SK-N-SH (cell line): ENCODE data around the gene MAPKAP1.

Source experiments
- EP300 ChIP-seq, 2 experiments: IDR thresholded peaks; 2 replicates each; pipeline versions ENCODE4 v1.4.0 to v1.6.1; 2012; ENCODE audit warnings: borderline replicate concordance in 1 of 2, low read depth in 1 of 2, low read length in 1 of 2
- EZH2phosphoT487 ChIP-seq: fragments of 200-600 bp; sonication (generic); IDR thresholded peaks from 2 replicates; pipeline ENCODE4 v1.6.1; 2017; ENCODE audit warnings: low read depth, mixed run types, mild to moderate bottlenecking, antibody characterized with exemption, moderate library complexity, borderline replicate concordance
- FOXM1 ChIP-seq: IDR thresholded peaks from 2 replicates; pipeline ENCODE4 v1.4.0; 2012; ENCODE audit warnings: low read depth, mild to moderate bottlenecking
- JUND ChIP-seq: IDR thresholded peaks from 2 replicates; pipeline ENCODE4 v1.4.0; 2012
- MEF2A ChIP-seq: IDR thresholded peaks from 2 replicates; pipeline ENCODE4 v1.4.0; 2012; ENCODE audit warnings: low read depth, borderline replicate concordance
- POLR2AphosphoS5 ChIP-seq: IDR thresholded peaks from 2 replicates; pipeline ENCODE4 v1.6.1; 2012; ENCODE audit warnings: low read depth, low read length
- RCOR1 ChIP-seq: fragments of 150-350 bp; IDR thresholded peaks from 2 replicates; pipeline ENCODE4 v1.6.1; 2017; ENCODE audit warnings: antibody characterized with exemption, low read length
- TAF1 ChIP-seq: IDR thresholded peaks from 2 replicates; pipeline ENCODE4 v1.6.1; 2012; ENCODE audit warnings: low read depth, mild to moderate bottlenecking, low read length, moderate library complexity, borderline replicate concordance
- TEAD4 ChIP-seq: IDR thresholded peaks from 2 replicates; pipeline ENCODE4 v1.4.0; 2012; ENCODE audit warnings: mild to moderate bottlenecking, borderline replicate concordance; ENCODE audit not compliant: insufficient read depth
- TF ChIP-seq, protein P1 (sequence below): IDR thresholded peaks from 2 replicates; pipeline ENCODE4 v1.6.1; 2012; ENCODE audit warnings: mild to moderate bottlenecking, low read depth, low read length, moderate library complexity
- TF ChIP-seq, protein P2 (sequence below): fragments of 200-600 bp; sonication (generic); IDR thresholded peaks from 2 replicates; pipeline ENCODE4 v1.6.1; 2017; ENCODE audit warnings: antibody characterized with exemption, mild to moderate bottlenecking, moderate library complexity
- TF ChIP-seq, protein P3 (sequence below): fragments of 150-350 bp; IDR thresholded peaks from 2 replicates; pipeline ENCODE4 v1.6.1; 2017; ENCODE audit warnings: antibody characterized with exemption, low read length, low read depth, borderline replicate concordance

DNA sequence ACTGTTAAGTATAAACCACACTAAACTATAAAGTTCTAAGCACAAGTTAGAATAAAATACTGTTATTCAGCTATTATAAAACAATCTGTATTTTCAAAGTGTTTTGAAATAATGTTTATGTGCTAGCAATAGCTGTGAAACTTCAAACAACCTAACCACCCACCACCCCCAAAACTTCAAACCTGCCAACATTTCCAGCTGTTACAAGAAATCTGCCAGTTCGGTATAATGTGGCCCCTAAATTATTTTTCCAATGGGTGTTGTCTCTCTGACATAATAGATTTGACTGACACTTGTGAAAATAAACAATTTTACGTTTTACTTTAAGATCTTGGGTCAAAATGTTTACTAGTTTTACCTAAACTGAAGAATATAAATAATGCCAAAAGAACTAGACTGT lies 24.7 kb downstream of the MAPKAP1 start:
- TF ChIP-seq TAF1, result no peak
- TF ChIP-seq, protein P1, sequence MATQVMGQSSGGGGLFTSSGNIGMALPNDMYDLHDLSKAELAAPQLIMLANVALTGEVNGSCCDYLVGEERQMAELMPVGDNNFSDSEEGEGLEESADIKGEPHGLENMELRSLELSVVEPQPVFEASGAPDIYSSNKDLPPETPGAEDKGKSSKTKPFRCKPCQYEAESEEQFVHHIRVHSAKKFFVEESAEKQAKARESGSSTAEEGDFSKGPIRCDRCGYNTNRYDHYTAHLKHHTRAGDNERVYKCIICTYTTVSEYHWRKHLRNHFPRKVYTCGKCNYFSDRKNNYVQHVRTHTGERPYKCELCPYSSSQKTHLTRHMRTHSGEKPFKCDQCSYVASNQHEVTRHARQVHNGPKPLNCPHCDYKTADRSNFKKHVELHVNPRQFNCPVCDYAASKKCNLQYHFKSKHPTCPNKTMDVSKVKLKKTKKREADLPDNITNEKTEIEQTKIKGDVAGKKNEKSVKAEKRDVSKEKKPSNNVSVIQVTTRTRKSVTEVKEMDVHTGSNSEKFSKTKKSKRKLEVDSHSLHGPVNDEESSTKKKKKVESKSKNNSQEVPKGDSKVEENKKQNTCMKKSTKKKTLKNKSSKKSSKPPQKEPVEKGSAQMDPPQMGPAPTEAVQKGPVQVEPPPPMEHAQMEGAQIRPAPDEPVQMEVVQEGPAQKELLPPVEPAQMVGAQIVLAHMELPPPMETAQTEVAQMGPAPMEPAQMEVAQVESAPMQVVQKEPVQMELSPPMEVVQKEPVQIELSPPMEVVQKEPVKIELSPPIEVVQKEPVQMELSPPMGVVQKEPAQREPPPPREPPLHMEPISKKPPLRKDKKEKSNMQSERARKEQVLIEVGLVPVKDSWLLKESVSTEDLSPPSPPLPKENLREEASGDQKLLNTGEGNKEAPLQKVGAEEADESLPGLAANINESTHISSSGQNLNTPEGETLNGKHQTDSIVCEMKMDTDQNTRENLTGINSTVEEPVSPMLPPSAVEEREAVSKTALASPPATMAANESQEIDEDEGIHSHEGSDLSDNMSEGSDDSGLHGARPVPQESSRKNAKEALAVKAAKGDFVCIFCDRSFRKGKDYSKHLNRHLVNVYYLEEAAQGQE, result no peak
- TF ChIP-seq RCOR1, result no peak
- TF ChIP-seq, protein P2, sequence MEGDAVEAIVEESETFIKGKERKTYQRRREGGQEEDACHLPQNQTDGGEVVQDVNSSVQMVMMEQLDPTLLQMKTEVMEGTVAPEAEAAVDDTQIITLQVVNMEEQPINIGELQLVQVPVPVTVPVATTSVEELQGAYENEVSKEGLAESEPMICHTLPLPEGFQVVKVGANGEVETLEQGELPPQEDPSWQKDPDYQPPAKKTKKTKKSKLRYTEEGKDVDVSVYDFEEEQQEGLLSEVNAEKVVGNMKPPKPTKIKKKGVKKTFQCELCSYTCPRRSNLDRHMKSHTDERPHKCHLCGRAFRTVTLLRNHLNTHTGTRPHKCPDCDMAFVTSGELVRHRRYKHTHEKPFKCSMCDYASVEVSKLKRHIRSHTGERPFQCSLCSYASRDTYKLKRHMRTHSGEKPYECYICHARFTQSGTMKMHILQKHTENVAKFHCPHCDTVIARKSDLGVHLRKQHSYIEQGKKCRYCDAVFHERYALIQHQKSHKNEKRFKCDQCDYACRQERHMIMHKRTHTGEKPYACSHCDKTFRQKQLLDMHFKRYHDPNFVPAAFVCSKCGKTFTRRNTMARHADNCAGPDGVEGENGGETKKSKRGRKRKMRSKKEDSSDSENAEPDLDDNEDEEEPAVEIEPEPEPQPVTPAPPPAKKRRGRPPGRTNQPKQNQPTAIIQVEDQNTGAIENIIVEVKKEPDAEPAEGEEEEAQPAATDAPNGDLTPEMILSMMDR, result no peak
- TF ChIP-seq, protein P3, sequence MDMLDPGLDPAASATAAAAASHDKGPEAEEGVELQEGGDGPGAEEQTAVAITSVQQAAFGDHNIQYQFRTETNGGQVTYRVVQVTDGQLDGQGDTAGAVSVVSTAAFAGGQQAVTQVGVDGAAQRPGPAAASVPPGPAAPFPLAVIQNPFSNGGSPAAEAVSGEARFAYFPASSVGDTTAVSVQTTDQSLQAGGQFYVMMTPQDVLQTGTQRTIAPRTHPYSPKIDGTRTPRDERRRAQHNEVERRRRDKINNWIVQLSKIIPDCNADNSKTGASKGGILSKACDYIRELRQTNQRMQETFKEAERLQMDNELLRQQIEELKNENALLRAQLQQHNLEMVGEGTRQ, result no peak
- no peak for TF ChIP-seq EZH2phosphoT487
- TF ChIP-seq MEF2A, result no peak
- no peak for TF ChIP-seq EP300 (IDR thresholded peaks at IDR 0.05; ENCODE audit: borderline replicate concordance in 1 of 2, low read depth in 1 of 2, low read length in 1 of 2)
- no peak for TF ChIP-seq FOXM1
- no peak for TF ChIP-seq TEAD4
- TF ChIP-seq JUND, result no peak
- no peak for TF ChIP-seq POLR2AphosphoS5
